ENCODE results near the gene PTPRG.
"Not testable (repeated sequence)": the region's sequence is repeated elsewhere in the genome, so short reads cannot be mapped to it uniquely, and the experiment has no call there.

Gene PTPRG

GRCh38 chr3:62038798-62039197, 477.4 kb downstream of the PTPRG start:
- DNase-seq = not testable (repeated sequence)

GRCh38 chr3:62039586-62039985, 478.2 kb downstream of the PTPRG start:
- no peak for DNase-seq

- DNase-seq = no peak
Observed at GRCh38 chr3:62041681-62042080, 480.3 kb downstream of the PTPRG start.

GRCh38 chr3:62044874-62045411, 483.6 kb downstream of the PTPRG start:
- no peak for DNase-seq

- no peak for DNase-seq
Observed at GRCh38 chr3:62046326-62046725, 485.0 kb downstream of the PTPRG start.

- no peak for DNase-seq
Observed at GRCh38 chr3:62048577-62048976, 487.2 kb downstream of the PTPRG start.

GRCh38 chr3:62049033-62049432, 487.7 kb downstream of the PTPRG start:
- no peak for DNase-seq

GRCh38 chr3:62051506-62051905, 490.1 kb downstream of the PTPRG start:
- DNase-seq = no peak

- no peak for DNase-seq
Observed at GRCh38 chr3:62052331-62052730, 491.0 kb downstream of the PTPRG start.

GRCh38 chr3:62056658-62057057, 495.3 kb downstream of the PTPRG start:
- DNase-seq = no peak

- no peak for DNase-seq
Observed at GRCh38 chr3:62057339-62058047, 496.1 kb downstream of the PTPRG start.

GRCh38 chr3:62065985-62066693, 504.8 kb downstream of the PTPRG start:
- no peak for DNase-seq

GRCh38 chr3:62068337-62068736, 507.0 kb downstream of the PTPRG start:
- no peak for DNase-seq

GRCh38 chr3:62070891-62071290, 509.5 kb downstream of the PTPRG start:
- no peak for DNase-seq

- no peak for DNase-seq
Observed at GRCh38 chr3:62073038-62073437, 511.7 kb downstream of the PTPRG start.

GRCh38 chr3:62084558-62084957, 523.2 kb downstream of the PTPRG start:
- DNase-seq = no peak

- no peak for DNase-seq
Observed at GRCh38 chr3:62088472-62089104, 527.2 kb downstream of the PTPRG start.

- DNase-seq = no peak
Observed at GRCh38 chr3:62090066-62090465, 528.7 kb downstream of the PTPRG start.

GRCh38 chr3:62090519-62090918, 529.1 kb downstream of the PTPRG start:
- no peak for DNase-seq

GRCh38 chr3:62093025-62093424, 531.7 kb downstream of the PTPRG start:
- DNase-seq = no peak

- no peak for DNase-seq
Observed at GRCh38 chr3:62094461-62094860, 533.1 kb downstream of the PTPRG start.

GRCh38 chr3:62095080-62095479, 533.7 kb downstream of the PTPRG start:
- no peak for DNase-seq

GRCh38 chr3:62095756-62096155, 534.4 kb downstream of the PTPRG start:
- DNase-seq = no peak

GRCh38 chr3:62096521-62096920, 535.1 kb downstream of the PTPRG start:
- DNase-seq = no peak

All from activated naive CD4-positive, alpha-beta T cell treated with Interleukin-2 at 50 U/mL for 16 hours (primary cell).